HG03565 (cell line): ENCODE measurements around the gene HORMAD2.
"Not testable (repeated sequence)": the region's sequence is repeated elsewhere in the genome, so short reads cannot be mapped to it uniquely, and the experiment has no call there.

Experiments used
- ATAC-seq: cut with Tn5 transposase; IDR thresholded peaks from one replicate; pipeline ENCODE4 v1.9.1; 2021; ENCODE audit warnings: mild to moderate bottlenecking, moderate library complexity; ENCODE audit not compliant: unreplicated experiment

The HORMAD2 gene

DNA sequence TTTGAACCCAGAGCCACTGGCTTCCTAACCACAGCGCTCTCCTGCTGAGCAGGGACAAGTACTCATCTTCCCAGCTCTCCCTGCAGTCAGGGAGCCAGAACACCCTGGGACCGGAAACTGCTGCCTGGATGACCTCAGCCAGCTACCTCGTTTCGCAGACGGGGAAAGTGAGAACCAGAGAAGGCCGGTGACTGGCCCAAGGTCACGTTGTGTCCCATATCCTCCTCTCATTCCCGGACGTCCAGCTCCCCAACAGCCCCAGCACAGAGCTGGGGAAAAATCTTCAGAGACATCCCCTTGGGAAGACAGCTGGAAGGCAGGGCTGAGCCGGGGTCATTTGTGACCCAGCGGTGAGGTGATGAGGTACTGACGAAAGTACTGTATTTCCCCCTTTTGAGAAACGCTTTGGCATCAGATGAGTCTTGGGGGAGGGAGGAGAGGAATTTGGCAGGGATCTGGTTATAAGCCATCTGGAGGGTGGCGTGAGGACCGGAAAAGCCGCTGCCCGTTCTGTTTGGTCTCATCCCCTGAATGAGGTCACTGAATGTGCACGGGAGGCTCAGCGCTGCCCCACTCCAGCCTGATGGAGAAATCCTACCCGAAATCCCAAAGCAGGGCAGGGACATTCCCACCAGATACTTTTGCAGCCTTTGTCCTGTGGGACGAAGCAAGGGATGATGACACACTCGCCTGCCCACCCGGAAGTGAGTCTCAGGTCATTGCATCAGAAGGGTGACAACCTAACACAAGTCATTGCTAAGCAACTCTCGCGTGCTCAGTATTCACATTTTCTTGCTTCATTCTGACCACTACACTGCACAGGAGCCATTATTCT lies 125.2 kb downstream of the HORMAD2 start:
- ATAC-seq = no peak

DNA sequence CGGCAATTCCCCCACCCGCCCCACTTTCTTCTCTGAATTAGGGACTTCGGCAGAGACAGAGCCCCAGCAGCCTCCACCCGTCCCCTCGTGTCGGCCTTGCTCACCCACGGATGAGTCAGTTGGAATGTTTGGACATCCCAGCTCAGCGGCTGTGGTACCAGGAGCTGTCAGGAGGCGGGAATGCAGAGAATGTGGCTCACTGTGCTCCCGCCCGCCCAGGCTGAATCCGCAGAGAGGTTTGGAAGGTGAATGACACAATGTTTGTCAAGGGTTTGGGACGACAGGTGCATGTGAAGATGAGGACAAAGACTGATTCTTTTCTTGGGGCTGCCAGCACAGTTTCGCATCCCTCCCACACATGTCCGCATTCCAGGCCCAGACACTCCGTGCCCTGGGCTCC lies 126.7 kb downstream of the HORMAD2 start:
- no peak for ATAC-seq

DNA sequence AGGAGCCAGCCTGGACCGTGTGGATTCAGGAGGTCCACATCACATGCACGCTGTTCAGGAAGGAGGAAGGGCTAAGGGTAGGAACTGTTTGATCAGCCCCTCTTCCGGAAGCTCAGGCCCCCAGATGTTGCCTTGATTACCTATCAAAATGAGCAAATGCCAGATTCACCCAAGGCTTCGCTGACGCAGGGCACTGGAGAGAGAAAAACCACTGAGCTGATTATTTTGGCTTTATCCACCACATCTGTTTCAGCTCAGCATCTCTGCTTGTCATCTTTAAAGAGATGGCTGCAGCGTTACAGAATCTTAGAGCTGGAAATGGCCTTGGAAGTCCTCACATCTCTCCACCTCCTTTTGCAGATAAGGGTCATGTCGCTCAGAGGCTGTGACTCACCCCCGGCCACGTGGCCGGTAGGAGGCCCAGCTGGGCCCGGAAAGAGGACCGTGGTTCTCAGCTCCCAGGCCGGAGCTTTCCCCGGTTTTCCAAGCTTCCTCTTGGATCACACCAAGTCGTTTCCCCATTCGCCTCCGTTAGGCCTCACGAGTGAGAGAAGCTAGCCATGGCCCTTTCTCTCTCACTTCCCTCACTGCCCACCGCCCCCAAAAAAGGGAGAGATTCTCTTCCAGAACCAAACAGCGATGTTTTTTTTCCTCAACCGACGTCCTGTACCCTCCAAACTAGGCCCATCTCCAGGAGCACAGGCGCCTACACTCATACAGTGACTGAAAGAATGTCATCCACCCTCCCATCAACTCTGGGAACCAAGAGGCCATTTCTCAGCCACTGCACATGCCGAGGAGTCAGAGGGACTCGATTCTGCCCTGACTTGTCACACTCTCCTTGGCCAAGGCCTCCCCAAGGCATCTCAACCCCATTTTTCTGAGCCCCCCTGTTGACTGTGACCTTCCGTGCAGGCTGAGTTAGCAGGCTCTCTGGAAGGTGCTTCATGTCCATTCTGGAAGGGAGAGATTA lies 128.7 kb downstream of the HORMAD2 start:
- no peak for ATAC-seq

DNA sequence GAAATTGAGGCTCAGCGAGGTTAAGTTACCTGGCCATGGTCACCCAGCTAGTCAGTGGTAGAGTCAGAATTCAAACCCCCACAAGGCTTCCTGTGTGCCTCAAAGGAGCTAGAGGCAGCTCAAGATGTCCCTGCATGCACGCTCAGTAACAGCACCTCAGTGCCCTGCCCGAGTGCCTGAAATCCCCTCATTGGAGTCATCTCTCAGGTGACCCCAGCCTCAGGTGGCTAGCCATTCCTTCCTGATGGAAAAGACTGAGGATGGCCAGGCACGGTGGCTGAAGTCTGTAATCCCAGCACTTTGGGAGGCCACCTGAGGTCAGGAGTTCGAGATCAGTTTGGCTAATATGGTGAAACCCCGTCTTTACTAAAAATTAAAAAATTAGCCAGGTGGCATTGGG lies 129.4 kb downstream of the HORMAD2 start:
- no peak for ATAC-seq

DNA sequence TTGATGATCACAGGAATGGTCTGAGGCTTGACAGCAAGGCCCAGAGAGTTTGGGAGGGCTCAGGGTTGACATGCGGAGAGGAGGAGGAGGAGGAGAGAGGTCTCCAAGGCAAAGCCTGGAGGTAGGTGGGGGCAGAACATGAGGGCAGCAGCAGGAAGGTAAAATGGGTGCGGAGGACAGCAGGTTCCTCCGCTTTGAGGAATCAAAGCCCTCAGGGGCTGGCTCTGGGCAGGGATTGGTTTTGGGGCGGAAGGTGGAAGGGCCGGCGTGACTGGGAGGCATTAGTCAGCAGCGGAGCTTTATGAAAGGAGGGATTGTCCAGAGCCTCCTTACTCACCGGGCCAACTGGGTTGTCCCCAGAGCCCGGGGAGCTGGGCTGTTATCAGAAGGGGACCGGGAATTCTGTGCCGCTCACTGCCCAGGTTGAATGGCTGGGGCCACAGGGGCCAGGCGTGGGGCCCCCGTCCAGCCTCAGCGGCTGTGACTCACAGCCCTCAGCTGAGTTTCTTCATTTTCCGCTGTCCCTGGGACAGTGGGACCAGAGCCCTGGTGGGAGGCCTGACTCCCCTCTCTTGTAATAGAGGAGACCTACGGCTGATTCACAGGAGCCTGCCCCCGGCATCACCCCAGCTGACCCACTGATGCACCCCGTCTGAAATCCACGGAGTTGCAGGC lies 130.1 kb downstream of the HORMAD2 start:
- no peak for ATAC-seq

DNA sequence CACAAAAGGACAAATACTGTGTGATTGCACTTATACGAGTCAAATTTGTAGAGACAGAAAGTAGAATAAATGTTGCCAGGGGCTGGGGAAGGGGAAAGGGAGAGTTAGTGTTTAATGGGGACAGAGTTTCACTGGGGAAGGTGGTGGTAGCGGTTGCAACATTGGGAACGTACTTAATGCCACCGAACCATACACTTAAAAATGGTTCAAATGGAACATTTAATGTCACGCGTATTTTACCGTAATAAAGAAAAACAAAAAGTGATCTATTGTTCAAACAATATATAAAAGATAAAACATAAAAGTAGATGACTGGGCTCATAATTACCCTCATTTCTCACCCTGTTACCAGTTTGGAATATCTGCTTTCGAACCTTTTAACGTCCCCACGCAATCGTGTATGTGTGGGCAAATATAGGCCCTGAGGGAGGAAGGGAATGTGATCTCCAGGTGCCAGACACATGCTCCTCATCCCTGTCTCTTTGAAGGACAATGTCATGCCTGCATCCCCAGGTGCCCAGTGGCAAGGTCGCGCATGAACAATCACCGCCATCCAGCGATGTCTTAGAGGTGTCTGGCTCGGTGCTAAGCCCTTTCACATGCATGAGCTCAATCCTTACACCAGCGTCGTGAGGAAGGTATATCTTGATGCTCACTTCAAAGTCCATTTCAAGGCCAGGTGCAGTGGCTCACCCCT lies 131.0 kb downstream of the HORMAD2 start:
- ATAC-seq = no peak

DNA sequence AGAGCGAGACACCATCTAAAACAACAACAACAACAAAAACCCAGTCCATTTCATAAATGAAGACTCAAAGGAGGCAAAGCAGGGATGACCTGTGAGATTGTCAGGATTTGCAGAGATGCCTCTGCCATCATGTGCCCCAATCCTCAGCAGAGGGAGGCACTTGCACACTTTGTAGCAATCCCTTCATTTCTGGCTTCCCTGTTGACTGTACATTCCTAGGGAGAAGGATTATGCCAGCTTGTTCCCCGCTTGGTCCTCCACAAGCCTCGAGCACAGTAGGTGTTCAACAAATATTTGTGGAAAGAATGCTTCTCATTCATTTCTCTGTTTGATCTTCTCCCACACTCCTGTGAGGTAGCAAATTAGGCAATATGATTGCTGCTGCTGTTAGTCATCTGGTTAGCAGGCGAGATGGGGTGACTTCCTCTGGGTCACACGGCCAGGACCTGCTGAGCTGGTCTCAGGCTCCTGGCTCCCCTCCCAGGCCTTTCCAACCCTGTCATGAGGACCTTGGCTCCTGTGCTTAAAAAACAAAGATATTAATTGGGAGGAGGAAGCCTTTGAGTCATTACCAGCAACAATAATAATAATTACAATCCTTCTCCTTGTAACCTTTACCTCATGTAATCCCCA lies 132.2 kb downstream of the HORMAD2 start:
- ATAC-seq = no peak

DNA sequence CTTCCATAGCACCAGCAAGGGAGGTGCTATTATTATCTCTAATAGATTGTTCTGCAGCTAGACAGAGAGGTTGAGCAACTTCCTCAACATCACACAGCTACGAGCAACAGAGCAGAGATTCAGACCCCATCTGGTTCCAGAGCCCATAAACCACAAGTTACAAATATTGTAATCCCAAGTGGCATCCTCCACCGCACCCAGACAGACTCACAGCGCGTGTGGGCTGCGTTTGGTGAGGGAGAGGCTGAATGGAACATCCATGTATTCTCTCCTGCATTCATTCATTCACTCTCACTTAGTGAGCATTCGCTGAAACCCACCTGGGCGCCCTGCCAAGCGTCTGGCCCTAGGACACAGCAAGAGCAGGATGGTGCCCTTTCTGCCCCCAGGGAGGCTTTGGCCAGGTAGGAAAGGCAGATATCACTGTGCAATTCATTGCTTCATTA lies 132.8 kb downstream of the HORMAD2 start:
- no peak for ATAC-seq

DNA sequence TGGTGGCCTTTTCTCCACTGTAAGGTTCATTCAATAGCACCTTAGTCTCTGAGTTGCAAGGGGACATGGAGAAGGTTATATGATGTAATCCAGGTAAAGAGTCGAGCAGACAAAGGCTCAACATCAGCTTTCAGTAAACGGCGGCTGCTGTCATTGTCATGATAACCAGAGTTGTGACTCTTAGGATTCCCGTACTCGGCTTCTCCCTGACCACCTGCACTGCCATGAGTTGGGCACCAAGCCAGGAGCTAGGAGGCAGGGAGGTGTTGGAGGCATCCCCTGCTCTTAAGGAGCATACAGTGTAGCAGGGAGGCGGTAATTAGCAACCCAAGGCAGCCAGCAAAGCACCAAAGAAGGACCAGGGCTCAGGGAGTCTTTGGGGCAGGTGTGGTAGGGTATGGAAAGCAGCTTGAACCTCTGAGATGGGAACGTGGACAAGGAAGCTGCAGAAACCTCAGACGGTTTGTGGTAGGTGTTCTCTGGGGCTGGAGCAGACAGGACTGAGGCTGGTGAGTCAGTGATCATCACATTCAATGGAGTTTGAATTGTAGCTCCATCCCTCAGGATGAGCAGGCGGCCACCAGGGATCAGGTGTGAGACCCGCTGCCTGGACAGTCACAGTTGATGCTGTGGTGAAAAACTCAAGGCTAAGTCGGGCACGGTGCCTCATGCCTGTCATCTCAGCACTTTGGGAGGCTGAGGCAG lies 134.6 kb downstream of the HORMAD2 start:
- no peak for ATAC-seq

DNA sequence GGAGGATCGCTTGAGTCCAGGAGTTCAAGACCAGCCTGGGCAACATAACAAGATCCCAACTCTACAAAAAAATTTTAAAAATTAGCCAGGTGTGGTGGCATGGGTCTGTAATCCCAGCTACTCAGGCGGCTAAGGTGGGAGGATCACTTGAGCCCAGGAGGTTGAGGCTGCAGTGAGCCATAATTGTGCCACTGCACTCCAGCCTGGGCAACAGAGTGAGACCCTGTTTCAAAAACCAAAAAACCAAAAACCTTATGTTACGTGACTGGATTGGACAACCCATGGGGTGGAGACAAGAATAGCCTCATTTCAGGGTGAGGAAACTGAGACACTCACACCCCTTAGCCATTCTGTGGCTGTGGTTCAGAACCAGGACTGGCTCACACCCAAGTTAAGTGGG lies 136.0 kb downstream of the HORMAD2 start:
- ATAC-seq = not testable (repeated sequence)

DNA sequence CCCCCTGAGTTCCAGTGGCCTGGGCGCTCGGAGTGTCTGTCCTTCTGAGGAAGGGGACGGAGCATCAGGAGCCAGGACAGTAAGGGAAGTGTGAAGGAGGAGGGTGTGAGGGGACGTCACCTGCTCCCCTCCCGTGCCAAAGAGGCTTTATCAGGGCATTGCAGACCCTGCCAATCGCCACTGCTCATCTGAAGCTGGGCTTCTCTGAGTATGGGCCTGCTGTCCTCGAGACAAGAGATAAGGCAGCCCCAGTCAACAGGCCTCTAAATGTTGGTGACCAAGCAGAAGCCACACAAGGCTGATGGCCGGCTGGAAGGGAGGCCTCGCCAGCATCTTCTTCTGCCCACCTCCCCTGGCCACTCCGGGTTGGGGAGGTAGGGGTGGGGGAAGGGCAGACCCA lies 136.4 kb downstream of the HORMAD2 start:
- ATAC-seq = no peak

DNA sequence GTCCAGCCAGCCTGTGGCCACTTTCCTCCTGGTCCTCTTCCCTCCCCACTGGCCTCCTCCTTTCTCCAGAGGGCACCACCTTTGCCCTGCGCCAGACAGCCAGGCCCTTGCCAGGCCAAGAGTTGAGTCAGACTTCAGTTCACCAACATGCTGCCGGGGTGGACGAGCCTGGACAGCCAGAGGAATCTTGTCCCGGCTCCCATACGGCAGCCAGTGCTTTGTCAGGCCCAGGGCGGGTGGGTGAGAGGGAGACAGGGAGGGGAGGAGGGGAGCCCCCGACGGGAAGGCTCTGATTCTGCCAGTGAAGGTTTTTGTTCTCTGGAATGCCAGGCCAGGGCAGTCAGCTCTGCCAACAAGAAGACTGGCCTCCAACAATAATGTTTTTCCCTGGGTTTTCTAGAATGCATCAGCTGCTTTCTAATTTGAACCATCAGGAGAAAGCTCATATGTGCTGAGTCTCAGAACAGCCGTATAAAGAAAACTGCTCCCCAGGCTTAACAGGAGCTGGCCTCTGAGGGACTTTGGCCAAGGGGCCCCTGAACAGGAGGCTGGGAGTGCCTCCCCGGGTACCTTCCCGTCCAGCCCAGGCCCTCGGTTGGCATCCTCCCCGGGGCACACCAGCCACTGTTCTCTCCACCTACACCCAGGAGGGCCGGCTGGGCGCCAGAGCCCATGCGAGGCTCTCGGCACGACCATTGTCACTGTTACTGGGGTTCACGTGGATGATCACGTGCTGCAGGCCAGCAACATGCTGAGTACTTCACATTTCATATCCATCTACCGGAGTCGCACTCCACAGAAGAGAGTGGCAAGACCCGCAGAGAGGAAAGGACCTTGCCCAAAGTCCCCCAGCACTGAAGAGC lies 137.7 kb downstream of the HORMAD2 start:
- ATAC-seq = no peak

DNA sequence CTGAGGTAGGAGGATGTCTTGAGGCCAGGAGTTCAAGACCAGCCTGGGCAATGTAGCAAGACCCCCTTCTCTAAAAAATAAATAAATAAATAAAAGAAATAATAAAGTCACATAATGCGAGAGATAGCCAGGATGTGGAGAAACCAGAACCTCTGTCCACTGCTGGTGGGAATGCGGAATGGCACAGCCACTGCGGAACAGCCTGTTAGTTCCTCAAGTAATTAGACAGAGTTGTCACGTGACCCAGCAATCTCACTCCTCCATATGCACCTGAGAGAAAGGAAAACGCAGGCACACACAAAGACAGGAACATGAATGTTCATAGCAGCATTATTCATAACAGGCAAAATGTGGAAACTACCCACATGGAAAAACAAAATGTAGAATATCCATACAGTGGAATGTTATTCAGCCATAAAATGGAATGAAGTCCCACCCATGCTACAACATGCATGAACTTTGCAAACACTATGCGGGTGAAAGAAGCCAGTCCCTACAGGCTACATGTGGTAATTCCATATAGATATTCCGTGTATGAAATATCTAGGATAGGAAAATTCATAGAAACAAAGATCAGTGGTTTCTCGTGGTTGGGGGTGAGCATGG lies 138.9 kb downstream of the HORMAD2 start:
- no peak for ATAC-seq

DNA sequence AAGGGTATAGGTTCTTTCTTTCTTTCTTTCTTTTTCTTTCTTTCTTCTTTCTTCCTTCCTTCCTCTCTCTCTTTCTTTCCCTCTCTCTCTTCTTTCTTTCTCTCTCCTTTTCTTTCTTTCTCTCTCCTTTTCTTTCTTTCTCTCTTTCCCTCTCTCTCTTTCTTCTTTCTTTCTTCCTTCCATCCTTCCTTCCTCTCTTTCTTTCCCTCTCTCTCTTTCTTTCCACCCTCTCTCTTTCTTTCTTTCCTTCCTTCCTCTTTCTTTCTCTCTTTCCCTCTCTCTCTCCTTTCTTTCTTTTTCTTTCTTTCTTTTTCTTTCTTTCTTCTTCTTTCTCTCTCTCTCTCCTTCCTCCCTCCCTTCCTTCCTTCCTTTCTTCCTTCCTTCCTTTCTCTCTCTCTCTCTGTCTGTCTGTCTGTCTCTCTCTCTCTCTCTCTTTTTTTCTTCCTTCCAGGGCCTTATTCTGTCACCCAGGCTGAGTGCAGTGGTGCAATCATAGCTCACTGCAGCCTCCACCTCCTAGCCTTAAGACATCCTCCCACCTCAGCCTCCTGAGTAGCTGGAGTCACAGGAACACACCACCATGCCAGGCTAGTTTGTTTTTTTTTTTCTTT lies 139.5 kb downstream of the HORMAD2 start:
- ATAC-seq = no peak

DNA sequence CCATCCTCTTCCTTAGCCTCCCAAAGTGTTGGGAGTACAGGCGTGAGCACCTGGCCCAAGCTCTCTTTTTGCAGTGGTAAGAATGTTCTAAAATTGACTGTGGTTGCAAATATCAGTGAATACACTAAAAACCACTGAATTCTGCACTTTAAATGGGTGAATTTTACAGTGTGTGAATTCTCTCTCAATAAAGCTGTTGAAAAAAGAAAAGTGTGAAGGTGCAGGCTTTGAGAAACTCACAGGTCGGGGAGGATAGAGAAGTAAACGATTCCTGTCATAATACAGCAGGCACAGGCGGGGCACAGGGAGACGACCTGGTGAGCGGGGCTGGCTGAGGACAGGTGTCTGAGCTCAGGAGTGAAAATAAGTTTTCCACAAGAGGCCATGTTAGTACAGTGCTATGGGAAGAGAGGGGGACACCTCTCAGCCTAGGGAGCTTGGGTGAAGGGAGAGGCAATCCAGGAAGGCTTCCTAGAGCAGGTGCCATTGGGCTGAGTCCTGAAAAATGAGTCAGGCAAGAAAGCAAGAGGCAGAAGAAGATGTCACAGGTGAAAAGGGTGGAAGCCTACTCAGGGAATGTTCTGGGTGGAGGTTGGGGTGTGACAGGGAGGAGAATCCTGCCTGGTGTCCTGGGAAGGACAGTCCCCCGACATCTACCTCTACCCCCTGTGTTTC lies 140.2 kb downstream of the HORMAD2 start:
- ATAC-seq = no peak

DNA sequence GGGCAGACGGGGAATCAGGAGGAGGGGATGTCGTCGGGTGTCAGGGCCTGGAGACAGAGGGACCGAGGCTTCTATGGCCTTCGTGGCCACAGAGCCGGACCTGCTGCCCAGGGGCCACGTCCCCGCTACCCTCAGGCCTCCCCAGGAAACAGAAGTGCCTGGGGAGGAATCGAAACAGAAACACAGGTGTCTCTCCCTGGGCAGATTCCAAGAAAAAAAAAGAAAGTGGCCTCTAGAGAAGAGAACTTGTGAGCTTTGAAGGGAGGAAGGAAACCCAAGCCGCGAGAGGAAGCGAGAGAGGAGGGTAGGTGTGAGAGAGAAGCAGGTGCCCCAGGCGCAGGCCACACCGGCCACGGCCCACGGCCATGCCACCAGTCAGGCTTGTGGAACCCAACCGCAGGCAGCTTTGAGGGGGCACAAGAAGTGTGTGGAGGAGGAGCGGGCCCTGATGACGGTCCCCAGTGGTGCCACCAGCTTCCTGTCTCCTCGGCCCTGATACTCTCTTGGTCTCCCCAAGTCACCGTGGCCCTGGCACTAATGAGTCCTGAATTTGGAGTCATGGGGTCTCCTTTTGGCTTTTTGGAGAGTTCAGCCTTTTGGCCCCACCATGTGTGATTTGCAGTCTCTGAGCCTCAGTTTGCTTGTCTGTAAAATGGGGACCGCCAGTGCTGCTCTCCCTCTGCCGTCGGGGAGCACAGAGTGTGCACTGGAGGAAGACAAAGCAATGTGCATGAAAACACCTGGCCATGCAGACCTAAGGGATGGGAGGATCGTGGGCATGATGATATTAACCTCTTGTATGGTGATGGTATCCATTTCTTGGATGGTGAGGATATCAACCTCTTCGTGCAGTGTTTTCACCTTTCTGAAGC lies 141.1 kb downstream of the HORMAD2 start:
- no peak for ATAC-seq
